Measurements from ENCODE around the gene KRT25.
A peak's percentile ranks its signal among the peaks of the same experiment; 100 is the strongest.

KRT25 gene

GRCh38 chr17:40727447-40728231 is 27.5 kb downstream of the KRT25 start:
- Mint-ChIP-seq H3K27me3 (peaks cover 7 to 10% of the 10 kb centered on the region in 2 donors), H3K27ac (peak overlapping the region; percentile 53), H3K36me3 (peaks cover 0 to 5% of the 10 kb centered on the region in 2 donors), H3K4me1 (peaks cover 4 to 25% of the 10 kb centered on the region in 2 donors), H3K4me3 (peak overlapping the region in 1 of 2 donors; percentile 19), H3K9me3 (peaks cover 0 to 4% of the 10 kb centered on the region in 2 donors)
- peak; percentile 25 for DNase-seq
- ATAC-seq (replicated peaks): peak; percentile 91 to 96

- Mint-ChIP-seq H3K27me3 (peaks cover 7 to 10% of the 10 kb centered on the region in 2 donors), H3K27ac (no peak overlapping the region), H3K4me3 (no peak overlapping the region), H3K4me1 (peaks cover 4 to 25% of the 10 kb centered on the region in 2 donors), H3K36me3 (peaks cover 0 to 5% of the 10 kb centered on the region in 2 donors), H3K9me3 (peaks cover 0 to 4% of the 10 kb centered on the region in 2 donors)
- no peak for ATAC-seq (replicated peaks)
- DNase-seq: no peak
These were observed 28.2 kb downstream of the KRT25 start for GRCh38 chr17:40726919-40727318.

GRCh38 chr17:40724656-40725055 is 30.5 kb downstream of the KRT25 start:
- Mint-ChIP-seq H3K4me3 (no peak overlapping the region), H3K36me3 (peaks cover 0 to 5% of the 10 kb centered on the region in 2 donors), H3K9me3 (no peaks in the 10 kb centered on the region), H3K4me1 (peaks cover 4 to 20% of the 10 kb centered on the region in 2 donors), H3K27me3 (peaks cover 7 to 17% of the 10 kb centered on the region in 2 donors), H3K27ac (no peak overlapping the region)
- no peak for DNase-seq
- ATAC-seq (replicated peaks): no peak

GRCh38 chr17:40722241-40722640 is 32.9 kb downstream of the KRT25 start:
- DNase-seq (no peak), ATAC-seq (replicated peaks) (no peak)
- no peaks in the 10 kb centered on the region for H3K9me3 Mint-ChIP-seq
- peaks cover 7 to 17% of the 10 kb centered on the region in 2 donors for H3K27me3 Mint-ChIP-seq
- H3K4me1 Mint-ChIP-seq: peaks cover 2 to 6% of the 10 kb centered on the region in 2 donors
- H3K4me3 Mint-ChIP-seq: no peak overlapping the region
- peaks cover 0 to 5% of the 10 kb centered on the region in 2 donors for H3K36me3 Mint-ChIP-seq
- no peak overlapping the region for H3K27ac Mint-ChIP-seq

GRCh38 chr17:40720899-40721298 is 34.2 kb downstream of the KRT25 start:
- Mint-ChIP-seq H3K9me3 (no peaks in the 10 kb centered on the region), H3K27ac (no peak overlapping the region), H3K27me3 (peaks cover 7 to 26% of the 10 kb centered on the region in 2 donors), H3K36me3 (peaks cover 0 to 5% of the 10 kb centered on the region in 2 donors), H3K4me1 (no peaks in the 10 kb centered on the region), H3K4me3 (no peak overlapping the region)
- DNase-seq: no peak
- ATAC-seq (replicated peaks): no peak

GRCh38 chr17:40718930-40719329 is 36.2 kb downstream of the KRT25 start:
- DNase-seq (no peak), ATAC-seq (replicated peaks) (no peak)
- no peak overlapping the region for H3K27ac Mint-ChIP-seq
- H3K4me3 Mint-ChIP-seq: no peak overlapping the region
- peaks cover 0 to 3% of the 10 kb centered on the region in 2 donors for H3K36me3 Mint-ChIP-seq
- no peaks in the 10 kb centered on the region for H3K9me3 Mint-ChIP-seq
- H3K27me3 Mint-ChIP-seq: peaks cover 15 to 41% of the 10 kb centered on the region in 2 donors
- H3K4me1 Mint-ChIP-seq: no peaks in the 10 kb centered on the region

- H3K9me3 Mint-ChIP-seq: no peaks in the 10 kb centered on the region
- H3K4me3 Mint-ChIP-seq: no peak overlapping the region
- H3K27me3 Mint-ChIP-seq: peaks cover 11 to 35% of the 10 kb centered on the region in 2 donors
- DNase-seq (no peak), ATAC-seq (replicated peaks) (no peak)
- no peaks in the 10 kb centered on the region for H3K4me1 Mint-ChIP-seq
- no peaks in the 10 kb centered on the region for H3K36me3 Mint-ChIP-seq
- H3K27ac Mint-ChIP-seq: no peak overlapping the region
These were observed 37.4 kb downstream of the KRT25 start for GRCh38 chr17:40717776-40718175.

GRCh38 chr17:40714473-40714872 is 40.7 kb downstream of the KRT25 start:
- Mint-ChIP-seq H3K4me3 (no peak overlapping the region), H3K27me3 (peaks cover 11 to 33% of the 10 kb centered on the region in 2 donors), H3K36me3 (no peaks in the 10 kb centered on the region), H3K9me3 (no peaks in the 10 kb centered on the region), H3K27ac (no peak overlapping the region), H3K4me1 (no peaks in the 10 kb centered on the region)
- DNase-seq (no peak), ATAC-seq (replicated peaks) (no peak)

GRCh38 chr17:40707745-40708144 is 47.4 kb downstream of the KRT25 start:
- Mint-ChIP-seq H3K4me1 (no peaks in the 10 kb centered on the region), H3K36me3 (no peaks in the 10 kb centered on the region), H3K9me3 (no peaks in the 10 kb centered on the region), H3K27ac (no peak overlapping the region), H3K4me3 (no peak overlapping the region), H3K27me3 (peaks cover 29 to 41% of the 10 kb centered on the region in 2 donors)
- no peak for ATAC-seq (replicated peaks)
- DNase-seq: no peak

- ATAC-seq (replicated peaks) (no peak), DNase-seq (no peak)
- H3K36me3 Mint-ChIP-seq: no peaks in the 10 kb centered on the region
- no peak overlapping the region for H3K27ac Mint-ChIP-seq
- peaks cover 36 to 41% of the 10 kb centered on the region in 2 donors for H3K27me3 Mint-ChIP-seq
- H3K4me1 Mint-ChIP-seq: no peaks in the 10 kb centered on the region
- H3K4me3 Mint-ChIP-seq: no peak overlapping the region
- no peaks in the 10 kb centered on the region for H3K9me3 Mint-ChIP-seq
These were observed 49.5 kb downstream of the KRT25 start for GRCh38 chr17:40705584-40705983.

GRCh38 chr17:40703652-40704051 is 51.5 kb downstream of the KRT25 start, which contains the start of gene KRT24:
Gene KRT24 (minus strand): TSS chr17:40703752. CDS start chr17:40703693, 59 bp downstream.
- peaks cover 36 to 44% of the 10 kb centered on the region in 2 donors for H3K27me3 Mint-ChIP-seq
- H3K9me3 Mint-ChIP-seq: no peaks in the 10 kb centered on the region
- no peak within 1 kb of the TSS for H3K27ac Mint-ChIP-seq
- H3K4me1 Mint-ChIP-seq: no peaks in the 10 kb centered on the region
- ATAC-seq (replicated peaks) (no peak), DNase-seq (no peak)
- no peak within 1 kb of the TSS for H3K4me3 Mint-ChIP-seq
- no peaks in the 10 kb centered on the region for H3K36me3 Mint-ChIP-seq

- Mint-ChIP-seq H3K36me3 (no peaks in the 10 kb centered on the region), H3K9me3 (no peaks in the 10 kb centered on the region), H3K4me3 (no peak overlapping the region), H3K4me1 (no peaks in the 10 kb centered on the region), H3K27ac (no peak overlapping the region), H3K27me3 (peaks cover 25 to 47% of the 10 kb centered on the region in 2 donors)
- ATAC-seq (replicated peaks) (no peak), DNase-seq (no peak)
These were observed 52.9 kb downstream of the KRT25 start for GRCh38 chr17:40702271-40702670.

- DNase-seq: no peak
- H3K4me1 Mint-ChIP-seq: peaks cover 0 to 4% of the 10 kb centered on the region in 2 donors
- H3K4me3 Mint-ChIP-seq: no peak overlapping the region
- peaks cover 18 to 41% of the 10 kb centered on the region in 2 donors for H3K27me3 Mint-ChIP-seq
- no peak for ATAC-seq (replicated peaks)
- no peaks in the 10 kb centered on the region for H3K36me3 Mint-ChIP-seq
- no peak overlapping the region for H3K27ac Mint-ChIP-seq
- no peaks in the 10 kb centered on the region for H3K9me3 Mint-ChIP-seq
These were observed 55.3 kb downstream of the KRT25 start for GRCh38 chr17:40699853-40700252.

- Mint-ChIP-seq H3K27me3 (peaks cover 18 to 41% of the 10 kb centered on the region in 2 donors), H3K4me3 (no peak overlapping the region), H3K27ac (no peak overlapping the region), H3K9me3 (no peaks in the 10 kb centered on the region), H3K36me3 (no peaks in the 10 kb centered on the region), H3K4me1 (peaks cover 0 to 4% of the 10 kb centered on the region in 2 donors)
- ATAC-seq (replicated peaks) (no peak), DNase-seq (no peak)
These were observed 55.8 kb downstream of the KRT25 start for GRCh38 chr17:40699371-40699770.
